Loucy (cell line): Measurements from ENCODE around the gene CD38.
"Not testable (repeated sequence)": the region's sequence is repeated elsewhere in the genome, so short reads cannot be mapped to it uniquely, and the experiment has no call there.

Experiments
- CTCF ChIP-seq: fragments of 200-600 bp; sonication (generic); conservative IDR thresholded peaks from 2 replicates; pipeline ENCODE4 v1.5.1; 2014; ENCODE audit warnings: mild to moderate bottlenecking, antibody characterized with exemption, low read length
- EZH2phosphoT487 ChIP-seq: fragments of 200-600 bp; IDR thresholded peaks from 2 replicates; pipeline ENCODE4 v1.6.1; 2018; ENCODE audit warnings: antibody characterized with exemption, mild to moderate bottlenecking, moderate library complexity, borderline replicate concordance

- TF ChIP-seq CTCF, EZH2phosphoT487: not testable (repeated sequence)
These were observed 24.4 kb downstream of the CD38 start for GRCh38 chr4:15802497-15802896.
